B cell (primary cell): ENCODE results near the gene HDDC2. TPM values are rescaled to one million over a fixed set of nuclear protein-coding genes. Genes with fewer than 3 reads are reported as not detected.
"Not testable (repeated sequence)": the region's sequence is repeated elsewhere in the genome, so short reads cannot be mapped to it uniquely, and the experiment has no call there.

Experiments
- ATAC-seq: fragments of 200-7000 bp; cut with Tn5 transposase; one replicate; pipeline ENCODE4 v1.10.0; 2021; ENCODE audit warnings: low read depth, mild to moderate bottlenecking, moderate number of reproducible peaks, moderate library complexity
- CTCF ChIA-PET: fragments of 350-600 bp; sonication (Branson Sonifier 250); formaldehyde crosslinking; loops from one replicate; lab custom pipeline; 2021; ENCODE audit warnings: antibody characterized with exemption, inconsistent platforms; lab: Charles Lee
- POLR2A ChIA-PET: fragments of 350-600 bp; sonication (Branson Sonifier 250); formaldehyde crosslinking; loops from one replicate; lab custom pipeline; 2021; ENCODE audit warnings: antibody characterized with exemption; lab: Charles Lee
- DNase-seq: peaks from one replicate; pipeline ENCODE4 v3.0.0; 2013
- H2AFZ ChIP-seq: 2 replicates; pipeline ENCODE4 v1.6.1; 2012; ENCODE audit warnings: mild to moderate bottlenecking, low read depth, low read length; ENCODE audit not compliant: insufficient read depth, poor library complexity, severe bottlenecking
- H3K27ac ChIP-seq, 2 donors: 1 replicate in 1 of 2; 2 replicates in 1 of 2; pipeline ENCODE4 v1.5.1; 2012 to 2013; ENCODE audit warnings: low read length in 2 of 2, mild to moderate bottlenecking in 2 of 2, moderate library complexity in 1 of 2
- H3K27me3 ChIP-seq, 4 experiments: fragments of 200-600 bp in 1 of 4; sonication (generic) in 1 of 4; replicated peaks in 1 of 4; 1 replicate in 2 of 4; 2 replicates in 2 of 4; pipeline versions ENCODE4 v1.6.1 to v1.7.0; 2013 to 2016; ENCODE audit warnings: low read length in 3 of 4, mild to moderate bottlenecking in 2 of 4, mixed read lengths in 1 of 4, moderate library complexity in 1 of 4; ENCODE audit not compliant: insufficient read depth in 4 of 4, control insufficient read depth in 3 of 4; ENCODE audit errors: control extremely low read depth in 1 of 4
- H3K36me3 ChIP-seq, 2 experiments: replicated peaks in 1 of 2; 1 replicate in 1 of 2; 2 replicates in 1 of 2; pipeline versions ENCODE4 v1.6.1 to v1.7.1; 2013; ENCODE audit warnings: low read length in 1 of 2; ENCODE audit not compliant: insufficient read depth in 2 of 2, control insufficient read depth in 1 of 2; ENCODE audit errors: control extremely low read depth in 1 of 2, extremely low read depth in 1 of 2
- H3K4me1 ChIP-seq, 2 donors: fragments of 200-600 bp in 1 of 2; sonication (generic) in 1 of 2; 1 replicate in 1 of 2; 2 replicates in 1 of 2; pipeline versions ENCODE4 v1.5.1 to v1.6.1; 2013 to 2017; ENCODE audit warnings: low read length in 2 of 2; ENCODE audit not compliant: control insufficient read depth in 2 of 2, insufficient read depth in 2 of 2
- H3K4me2 ChIP-seq: replicated peaks from 2 replicates; pipeline ENCODE3; 2012; ENCODE audit warnings: mild to moderate bottlenecking, low read depth, low read length; ENCODE audit not compliant: poor library complexity, severe bottlenecking
- H3K4me3 ChIP-seq, 5 experiments: fragments of 200-600 bp in 1 of 5; sonication (generic) in 1 of 5; 1 replicate in 3 of 5; 2 replicates in 2 of 5; pipeline versions ENCODE4 v1.5.1 to v1.7.0; 2011 to 2016; ENCODE audit warnings: low read length in 4 of 5, mild to moderate bottlenecking in 4 of 5, low read depth in 2 of 5, control low read depth in 1 of 5, moderate library complexity in 1 of 5; ENCODE audit not compliant: insufficient read depth in 1 of 5; ENCODE audit errors: control extremely low read depth in 1 of 5, extremely low read depth in 1 of 5
- H3K79me2 ChIP-seq: fragments of 200-600 bp; sonication (generic); one replicate; pipeline ENCODE4 v1.6.0; 2016; ENCODE audit warnings: low read length; ENCODE audit not compliant: control insufficient read depth, insufficient read depth
- H3K9ac ChIP-seq: fragments of 200-600 bp; sonication (generic); 2 replicates; pipeline ENCODE4 v1.6.1; 2017; ENCODE audit warnings: mild to moderate bottlenecking, low read length, moderate library complexity
- H3K9me3 ChIP-seq, 3 donors: one replicate each; pipeline versions ENCODE4 v1.6.1 to v1.7.1; 2013; ENCODE audit warnings: low read length in 2 of 3; ENCODE audit not compliant: control insufficient read depth in 2 of 3, insufficient read depth in 1 of 3; ENCODE audit errors: control extremely low read depth in 1 of 3
- H4K20me1 ChIP-seq: 2 replicates; pipeline ENCODE4 v1.6.0; 2012; ENCODE audit warnings: mild to moderate bottlenecking, low read length; ENCODE audit not compliant: insufficient read depth, control insufficient read depth, poor library complexity, severe bottlenecking
- H3K27ac Mint-ChIP-seq: one replicate; pipeline ENCODE4 v1.8.0; 2021; ENCODE audit warnings: mixed read lengths
- H3K27me3 Mint-ChIP-seq: one replicate; pipeline ENCODE4 v1.8.0; 2021; ENCODE audit warnings: mixed read lengths
- H3K4me1 Mint-ChIP-seq: one replicate; pipeline ENCODE4 v1.8.0; 2021; ENCODE audit warnings: mixed read lengths
- H3K4me3 Mint-ChIP-seq: one replicate; pipeline ENCODE4 v1.8.0; 2021; ENCODE audit warnings: mixed read lengths
- H3K9me3 Mint-ChIP-seq: one replicate; pipeline ENCODE4 v1.8.0; 2022; ENCODE audit warnings: mixed read lengths; ENCODE audit not compliant: insufficient read depth
- CTCF ChIP-seq: fragments of 200-600 bp; IDR thresholded peaks from one replicate; pipeline ENCODE4 v1.8.0; 2022; ENCODE audit warnings: antibody characterized with exemption, mild to moderate bottlenecking
- EZH2 ChIP-seq: IDR thresholded peaks from 2 replicates; pipeline ENCODE4 v1.6.1; 2012; ENCODE audit warnings: borderline replicate concordance, low read depth, mild to moderate bottlenecking, moderate library complexity, low read length; ENCODE audit not compliant: insufficient read depth, poor library complexity, severe bottlenecking
- WGBS: methylation state at CpG from one replicate; pipeline ENCODE4 v1.1.5; 2013; ENCODE audit warnings: missing lambda C conversion rate; ENCODE audit not compliant: insufficient coverage; 5-methylcytosine and 5-hydroxymethylcytosine counted together
- intact Hi-C: fragments of 100-400 bp; cut with micrococcal nuclease; formaldehyde crosslinking; loops from one replicate; pipeline ENCODE4 v1.10.0; 2022
- polyA plus RNA-seq: library from polyadenylated mRNA; depleted of rRNA; stranded (reverse); fragments of >200 nt; gene quantifications from 2 replicates; pipeline ENCODE4 v1.2.3, GENCODE V29; 2012
- total RNA-seq, 2 donors: library from RNA; stranded (reverse); fragments of 120-200 nt in 1 of 2; gene quantifications; 1 replicate in 1 of 2; 2 replicates in 1 of 2; pipeline versions ENCODE4 v1.2.3 to v1.2.4, GENCODE V29; 2013 to 2022

The HDDC2 gene
- total and polyA plus RNA-seq, 2 donors (not counting 1 experiment from before 2014, with no cell fraction given) = 31.6 to 37.6 TPM

- peaks cover 22% of the 10 kb centered on the region for H3K4me1 Mint-ChIP-seq
- Histone ChIP-seq H3K36me3 (peaks cover 12 to 24% of the 10 kb centered on the region in 2 experiments), H3K9ac (no peak overlapping the region), H3K9me3 (peaks cover 0 to 4% (median 2%) of the 10 kb centered on the region in 3 donors), H4K20me1 (peaks cover 5% of the 10 kb centered on the region), H3K27ac (no peak overlapping the region), H3K4me1 (no peaks in the 10 kb centered on the region), H3K79me2 (peaks cover 27% of the 10 kb centered on the region), H2AFZ (no peak overlapping the region), H3K4me3 (no peak overlapping the region), H3K27me3 (no peaks in the 10 kb centered on the region), H3K4me2 (no peak overlapping the region)
- no CpG with 5 or more reads among the region's 1 CpG for WGBS
- H3K4me3 Mint-ChIP-seq = no peak overlapping the region
- POLR2A ChIA-PET = no interaction called here
- H3K9me3 Mint-ChIP-seq = peaks cover 5% of the 10 kb centered on the region
- ATAC-seq = no peak
- intact Hi-C loops = no loop called here
- CTCF ChIA-PET = no interaction called here
- TF ChIP-seq CTCF (no peak), EZH2 (no peak)
- H3K27me3 Mint-ChIP-seq = no peaks in the 10 kb centered on the region
- H3K27ac Mint-ChIP-seq = no peak overlapping the region
- no peak for DNase-seq
These were observed 15.8 kb downstream of the HDDC2 start for GRCh38 chr6:125285936-125286335.

GRCh38 chr6:125285353-125285752, 16.4 kb downstream of the HDDC2 start:
- CTCF ChIA-PET = no interaction called here
- Histone ChIP-seq H3K9ac (no peak overlapping the region), H3K36me3 (peaks cover 12 to 28% of the 10 kb centered on the region in 2 experiments), H4K20me1 (peaks cover 5% of the 10 kb centered on the region), H3K27me3 (no peaks in the 10 kb centered on the region), H3K4me1 (no peaks in the 10 kb centered on the region), H3K79me2 (peaks cover 27% of the 10 kb centered on the region), H3K9me3 (peaks cover 0 to 9% (median 5%) of the 10 kb centered on the region in 3 donors), H3K4me2 (no peak overlapping the region), H3K27ac (no peak overlapping the region), H3K4me3 (no peak overlapping the region), H2AFZ (no peak overlapping the region)
- no peaks in the 10 kb centered on the region for H3K27me3 Mint-ChIP-seq
- no peak overlapping the region for H3K27ac Mint-ChIP-seq
- intact Hi-C loops = no loop called here
- no CpG with 5 or more reads among the region's 1 CpG for WGBS
- no peak for ATAC-seq
- no peak for DNase-seq
- no peak overlapping the region for H3K4me3 Mint-ChIP-seq
- peaks cover 5% of the 10 kb centered on the region for H3K9me3 Mint-ChIP-seq
- peaks cover 22% of the 10 kb centered on the region for H3K4me1 Mint-ChIP-seq
- TF ChIP-seq CTCF (no peak), EZH2 (no peak)
- POLR2A ChIA-PET = no interaction called here

DNA sequence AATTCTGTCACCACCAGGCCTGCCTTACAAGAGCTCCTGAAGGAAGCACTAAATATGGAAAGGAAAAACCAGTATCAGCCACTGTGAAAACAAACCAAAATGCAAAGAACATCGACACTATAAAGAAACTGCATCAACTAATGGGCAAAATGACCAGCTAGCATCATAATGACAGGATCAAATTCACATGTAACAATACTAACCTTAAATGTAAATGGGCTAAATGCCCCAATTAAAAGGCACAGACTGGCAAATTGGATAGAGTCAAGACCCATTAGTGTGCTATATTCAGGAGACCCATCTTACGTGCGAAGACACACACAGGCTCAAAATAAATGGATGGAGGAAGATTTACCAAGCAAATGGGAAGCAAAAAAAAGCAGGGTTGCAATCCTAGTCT, 19.3 kb downstream of the HDDC2 start:
- Histone ChIP-seq H3K9me3 (peaks cover 0 to 15% (median 5%) of the 10 kb centered on the region in 3 donors), H4K20me1 (peaks cover 16% of the 10 kb centered on the region), H3K79me2 (peaks cover 27% of the 10 kb centered on the region), H3K36me3 (peaks cover 12 to 26% of the 10 kb centered on the region in 2 experiments)
- H2AFZ ChIP-seq, CTCF ChIA-PET, ATAC-seq, H3K4me3 ChIP-seq, intact Hi-C loops, H3K27ac ChIP-seq, H3K27ac Mint-ChIP-seq, H3K9me3 Mint-ChIP-seq, H3K27me3 Mint-ChIP-seq, POLR2A ChIA-PET, H3K4me3 Mint-ChIP-seq, DNase-seq, H3K27me3 ChIP-seq, H3K4me2 ChIP-seq, H3K4me1 ChIP-seq, H3K9ac ChIP-seq: not testable (repeated sequence)
- WGBS = 100% methylated on average over 3 of the region's 3 CpGs
- peaks cover 28% of the 10 kb centered on the region for H3K4me1 Mint-ChIP-seq
